Hippocampal formation (tissue), 2 donors: ENCODE results near the gene RAD23B.

ENCODE experiments used
- DNase-seq, 2 donors: peaks; one replicate each; lab custom pipeline; 2025; lab: John Stamatoyannopoulos, UW

RAD23B gene

GRCh38 chr9:107336718-107337360 is 53.8 kb downstream of the RAD23B start:
- DNase-seq, result peak in 1 of 2 donors; percentile 12

GRCh38 chr9:107337676-107338590 is 54.9 kb downstream of the RAD23B start:
- no peak for DNase-seq

- no peak for DNase-seq
Observed at GRCh38 chr9:107338911-107339659, 56.0 kb downstream of the RAD23B start.

DNA sequence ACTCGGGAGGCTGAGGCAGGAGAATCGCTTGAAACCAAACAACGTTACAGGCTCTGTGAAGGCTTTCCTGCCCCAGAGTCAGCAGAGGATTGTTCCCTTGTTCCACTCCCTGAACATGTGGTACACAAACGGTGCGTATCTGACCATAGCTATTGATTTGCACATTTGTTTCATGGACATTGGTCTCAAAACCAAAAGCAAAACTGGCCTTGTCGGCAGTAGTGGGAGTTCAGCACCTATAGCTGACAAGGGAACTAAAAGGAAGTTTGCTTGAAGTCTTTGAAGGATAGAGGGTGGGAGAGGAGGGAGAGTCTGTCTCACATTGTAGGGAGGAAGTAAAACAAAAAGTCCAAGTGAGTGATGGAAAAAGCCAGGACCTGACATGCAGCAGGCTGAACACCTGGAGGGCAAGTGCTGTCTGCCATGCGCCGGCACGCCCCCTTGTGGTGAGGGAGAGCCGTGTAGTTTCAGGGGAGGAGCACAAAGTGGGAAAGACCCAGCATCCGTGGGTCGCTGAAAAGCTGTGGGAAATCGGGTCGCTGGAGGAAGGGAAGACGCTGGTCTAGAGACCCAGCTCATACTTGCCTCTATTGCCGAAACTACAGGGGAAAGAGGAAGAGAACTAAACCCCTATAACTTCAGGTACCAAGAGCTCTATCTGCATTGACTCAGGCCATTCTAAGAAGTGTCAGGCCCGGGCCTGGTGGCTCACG is 58.0 kb downstream of the RAD23B start:
- peak in 1 of 2 donors; percentile 36 for DNase-seq

GRCh38 chr9:107342476-107343161 is 59.5 kb downstream of the RAD23B start:
- no peak for DNase-seq

DNA sequence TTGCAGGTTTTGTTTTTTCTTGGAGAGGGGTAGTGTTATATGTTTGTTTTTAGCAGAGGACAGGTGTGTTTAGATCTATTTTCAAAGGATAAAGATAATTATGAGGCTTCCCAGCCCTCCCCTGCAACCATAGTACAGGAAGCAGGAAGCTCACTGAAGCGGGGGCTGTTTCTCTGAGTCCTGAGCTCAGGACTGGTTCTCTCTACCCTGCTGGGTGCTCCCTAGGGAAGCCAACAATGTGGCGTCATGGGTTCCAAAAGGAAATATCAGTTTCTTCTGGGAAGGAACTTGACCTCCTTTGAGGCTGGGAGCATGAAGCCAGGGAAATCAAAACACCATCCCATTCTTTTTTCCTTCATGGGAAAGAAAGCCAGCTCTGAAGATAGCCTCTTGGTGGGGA is 62.2 kb downstream of the RAD23B start:
- DNase-seq, result no peak

DNA sequence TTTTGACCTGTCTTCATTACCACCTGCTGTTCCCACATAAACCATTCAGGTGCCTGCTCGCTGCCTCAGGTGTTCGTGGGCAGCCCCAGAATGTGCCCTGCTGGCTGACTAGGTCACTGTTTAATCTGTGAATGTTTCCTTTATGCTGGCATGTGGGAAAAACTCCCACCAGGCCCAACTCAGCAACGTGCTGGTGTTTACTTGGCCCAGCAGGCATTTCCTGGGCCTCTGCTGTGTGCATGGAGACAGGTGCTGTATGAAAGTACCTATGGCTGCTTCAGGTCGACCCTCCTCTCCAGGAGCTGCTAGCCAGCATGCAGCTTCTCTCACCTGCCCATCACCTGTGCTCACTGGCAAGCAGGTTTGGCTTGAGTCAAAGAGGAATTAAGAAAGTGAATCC is 65.8 kb downstream of the RAD23B start:
- DNase-seq, result no peak

- DNase-seq, result no peak
Observed at GRCh38 chr9:107350443-107350842, 67.4 kb downstream of the RAD23B start.

- no peak for DNase-seq
Observed at GRCh38 chr9:107351382-107352045, 68.4 kb downstream of the RAD23B start.

- no peak for DNase-seq
Observed at GRCh38 chr9:107355394-107355793, 72.3 kb downstream of the RAD23B start.

DNA sequence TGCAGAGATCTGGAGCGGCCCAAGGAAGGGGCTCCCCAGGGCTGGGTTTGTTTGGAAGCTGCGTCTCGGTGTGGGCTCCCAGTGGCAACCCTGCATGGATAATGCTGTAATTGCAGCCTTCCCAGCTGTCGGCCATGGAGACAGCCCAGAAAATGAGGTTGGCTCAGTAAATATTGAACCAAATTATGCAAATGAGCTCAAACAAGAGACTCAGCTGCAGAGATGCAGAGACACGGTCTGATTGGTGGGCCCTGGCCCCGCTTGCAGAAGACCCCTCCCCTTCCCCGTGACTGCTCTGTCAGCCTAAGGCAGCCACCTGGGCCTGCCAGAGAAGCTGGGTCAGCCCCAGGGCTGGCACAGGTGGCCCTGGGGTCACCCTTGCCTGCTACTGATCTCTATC is 75.9 kb downstream of the RAD23B start:
- no peak for DNase-seq

DNA sequence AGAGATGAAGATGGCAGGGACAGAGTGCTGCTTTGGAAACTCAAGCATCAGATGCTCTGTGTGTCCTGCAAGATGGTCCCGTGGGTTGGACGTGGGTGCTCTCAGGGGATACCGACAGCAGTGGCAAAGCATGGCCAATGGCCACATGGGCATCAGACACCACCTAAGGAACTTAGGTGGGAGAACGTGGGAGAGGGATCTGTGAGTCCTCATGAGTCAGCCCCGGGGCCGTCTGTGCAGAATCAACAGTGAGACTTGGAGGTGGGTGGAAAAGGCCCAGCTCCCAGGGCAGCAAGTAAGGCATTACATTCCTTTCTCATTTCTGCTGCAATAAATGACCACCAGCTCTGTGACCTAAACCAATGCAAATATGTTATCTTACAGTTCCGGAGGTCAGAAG is 77.0 kb downstream of the RAD23B start:
- DNase-seq, result no peak

- no peak for DNase-seq
Observed at GRCh38 chr9:107361816-107362215, 78.7 kb downstream of the RAD23B start.

DNA sequence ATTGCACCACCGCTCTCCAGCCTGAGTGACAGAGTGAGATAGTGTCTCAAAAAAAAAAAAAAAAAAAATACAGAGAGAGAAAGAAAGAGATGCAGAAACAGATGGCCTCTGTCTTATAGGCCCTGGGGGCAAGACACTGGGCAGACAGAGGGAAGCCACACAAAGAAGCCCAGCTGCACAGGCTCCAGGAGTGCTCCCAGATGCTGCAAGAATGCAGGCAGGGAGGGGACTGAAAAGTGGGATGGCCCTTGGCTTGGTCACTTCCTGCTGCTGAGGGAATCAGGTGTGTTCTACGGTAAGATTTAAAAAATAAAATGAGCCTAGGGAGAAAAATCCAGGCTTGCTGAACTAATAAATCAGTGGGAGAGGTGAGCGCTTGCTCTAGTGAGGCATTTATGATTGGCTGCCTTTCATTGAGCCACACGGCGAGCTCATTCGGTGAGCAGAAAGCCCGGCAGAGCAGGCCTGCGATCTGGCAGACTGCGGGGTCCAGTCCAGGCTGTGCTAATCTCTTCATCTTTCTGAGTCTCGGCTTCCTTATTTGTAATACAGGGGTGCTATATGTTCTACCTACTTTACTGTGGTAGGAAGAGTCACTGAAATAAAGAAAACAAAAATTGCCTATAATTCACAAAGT is 80.6 kb downstream of the RAD23B start:
- DNase-seq, result no peak

DNA sequence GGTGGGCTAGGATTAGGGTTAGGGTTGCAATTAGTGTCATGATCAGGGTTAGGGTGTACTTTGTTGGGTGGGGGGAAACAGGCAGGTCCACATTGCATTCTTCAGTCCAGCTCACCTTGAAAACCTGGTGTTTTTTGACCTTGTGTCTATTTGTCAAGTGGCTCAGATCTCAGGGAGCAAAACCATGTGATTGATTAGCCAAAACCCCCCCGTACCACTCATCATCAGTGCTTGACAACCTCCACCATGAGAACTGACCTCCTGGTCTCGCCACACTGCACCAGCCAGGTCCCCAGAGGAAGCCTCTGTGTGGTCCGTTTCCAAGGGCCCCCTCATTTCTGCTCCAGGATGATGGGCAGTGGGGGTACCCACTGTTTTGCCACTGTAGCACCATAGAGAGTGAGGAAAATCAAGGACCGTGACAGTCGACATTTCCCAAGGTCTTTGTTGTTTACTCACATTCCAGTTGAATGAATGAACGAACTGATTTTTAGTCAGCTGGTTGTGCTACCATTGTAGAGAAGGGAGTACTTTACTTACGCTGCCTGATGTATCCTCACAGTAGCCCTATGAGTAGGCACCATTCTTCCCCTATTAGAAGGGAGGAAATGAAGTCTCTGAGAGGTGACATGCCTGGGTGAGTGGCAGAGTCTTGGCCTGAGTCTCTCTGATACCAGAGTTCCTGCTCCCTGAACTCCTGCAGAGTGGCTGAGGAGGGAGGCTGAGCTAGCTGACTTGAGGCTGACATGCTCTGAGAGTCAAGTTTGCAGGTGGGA is 84.8 kb downstream of the RAD23B start:
- no peak for DNase-seq

DNA sequence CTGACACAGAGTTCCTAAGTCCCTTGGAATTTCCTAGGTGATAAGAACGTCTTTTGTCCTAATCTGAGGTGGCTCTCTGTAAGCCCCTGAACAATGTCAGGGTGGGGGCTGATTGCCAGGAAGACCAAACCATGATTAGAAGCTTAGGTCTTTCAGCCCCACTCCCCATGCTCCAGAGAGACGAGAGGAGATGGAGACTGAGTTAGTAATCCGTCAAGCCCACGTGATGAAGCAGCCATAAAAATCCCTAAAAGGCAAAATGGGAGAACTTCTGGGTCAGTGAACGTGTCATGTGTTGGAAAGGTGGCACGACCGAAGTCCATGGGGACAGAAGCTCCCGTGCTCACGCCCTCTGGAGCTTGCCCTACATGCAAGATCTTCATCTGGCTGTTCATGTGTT is 85.6 kb downstream of the RAD23B start:
- no peak for DNase-seq

- no peak for DNase-seq
Observed at GRCh38 chr9:107373809-107374208, 90.7 kb downstream of the RAD23B start.

DNA sequence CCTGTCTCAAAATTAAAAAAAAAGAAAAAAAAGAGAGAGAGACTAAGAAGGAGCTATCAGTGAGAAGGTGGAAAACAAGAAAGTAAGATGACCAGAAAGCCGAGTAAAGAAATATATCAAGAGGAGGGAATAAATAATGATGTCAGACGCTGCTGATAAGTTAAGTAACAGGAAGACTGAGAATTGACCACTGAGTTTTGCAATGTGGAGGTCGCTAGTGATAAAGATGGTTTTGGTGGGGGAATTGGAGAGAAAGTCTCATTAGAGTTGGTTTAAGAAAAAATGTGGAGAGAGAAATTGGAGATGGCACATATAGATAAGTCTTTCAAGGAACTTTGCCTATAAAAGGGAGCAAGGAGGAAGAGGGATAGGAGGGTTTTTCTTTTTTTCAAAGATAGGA is 91.9 kb downstream of the RAD23B start:
- DNase-seq, result no peak

- no peak for DNase-seq
Observed at GRCh38 chr9:107375651-107376369, 92.7 kb downstream of the RAD23B start.
